IPS-NIHi7 (cell line): ENCODE measurements around the gene ARHGEF10L.
"Not testable (repeated sequence)": the region's sequence is repeated elsewhere in the genome, so short reads cannot be mapped to it uniquely, and the experiment has no call there.

ENCODE experiments used
- DNase-seq: peaks from one replicate; pipeline ENCODE4 v3.0.0; 2012; ENCODE audit warnings: mixed read lengths; ENCODE audit errors: extremely low spot score

ARHGEF10L gene

GRCh38 chr1:17612831-17613230 lies 73.3 kb downstream of the ARHGEF10L start:
- peak; percentile 39 for DNase-seq

- no peak for DNase-seq
Observed at GRCh38 chr1:17614586-17614985, 75.1 kb downstream of the ARHGEF10L start.

DNA sequence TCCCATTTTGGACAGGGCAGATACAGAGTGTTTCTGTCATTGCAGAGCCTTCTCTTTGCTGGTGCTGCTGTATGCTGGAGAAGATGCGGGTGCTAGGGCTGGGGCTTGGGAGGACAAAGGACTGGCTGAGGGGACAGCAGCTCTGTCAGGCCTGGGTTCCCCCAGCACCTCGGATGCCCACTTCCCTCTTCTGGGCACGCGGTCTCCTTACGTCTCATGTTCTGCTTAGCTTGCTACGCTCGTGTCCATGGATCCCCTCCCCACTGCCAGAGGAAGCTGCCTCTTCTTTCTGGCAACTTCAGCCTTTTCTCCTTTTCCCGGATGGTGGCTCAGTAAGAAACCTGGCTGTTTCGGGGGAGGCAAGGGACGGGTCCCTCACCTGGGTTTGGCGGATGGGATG lies 75.7 kb downstream of the ARHGEF10L start:
- DNase-seq: no peak

GRCh38 chr1:17615959-17616358 lies 76.5 kb downstream of the ARHGEF10L start:
- no peak for DNase-seq

GRCh38 chr1:17616731-17617279 lies 77.3 kb downstream of the ARHGEF10L start:
- DNase-seq: no peak

GRCh38 chr1:17617787-17618557 lies 78.5 kb downstream of the ARHGEF10L start:
- no peak for DNase-seq

DNA sequence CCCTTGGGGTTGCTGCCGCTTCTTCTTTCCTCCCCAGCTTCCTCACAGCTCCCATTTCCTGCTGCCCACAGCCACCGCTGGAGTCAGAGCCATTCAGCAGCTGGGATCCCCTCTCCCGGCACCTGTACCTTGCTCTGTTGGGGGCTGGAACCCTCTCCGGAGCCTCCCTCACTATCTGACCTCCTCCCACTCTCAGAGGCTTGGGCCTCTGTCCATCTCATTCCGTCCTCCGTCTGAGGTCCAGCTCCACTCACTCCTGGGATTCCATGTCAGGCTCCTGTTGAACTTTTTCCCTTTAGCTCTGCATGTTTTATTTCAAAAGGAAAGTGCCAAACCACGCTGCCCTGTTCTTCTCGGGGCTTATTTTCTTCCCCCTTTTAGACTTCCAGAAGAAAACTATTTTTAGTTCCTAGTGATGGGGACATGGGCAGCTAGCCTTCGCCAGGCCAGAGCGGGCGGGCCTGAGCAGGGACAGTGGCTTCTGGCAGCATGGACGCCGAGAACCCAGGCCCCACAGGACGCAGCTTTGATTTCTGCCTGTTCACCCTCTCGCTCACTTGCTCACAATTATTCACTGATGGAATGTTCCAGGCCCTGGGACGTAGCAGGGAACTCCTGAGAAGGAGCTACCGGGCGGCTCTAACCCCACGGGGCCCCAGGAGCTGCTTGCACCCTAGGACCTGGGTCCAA lies 79.2 kb downstream of the ARHGEF10L start:
- DNase-seq: no peak

- no peak for DNase-seq
Observed at GRCh38 chr1:17620448-17620847, 81.0 kb downstream of the ARHGEF10L start.

DNA sequence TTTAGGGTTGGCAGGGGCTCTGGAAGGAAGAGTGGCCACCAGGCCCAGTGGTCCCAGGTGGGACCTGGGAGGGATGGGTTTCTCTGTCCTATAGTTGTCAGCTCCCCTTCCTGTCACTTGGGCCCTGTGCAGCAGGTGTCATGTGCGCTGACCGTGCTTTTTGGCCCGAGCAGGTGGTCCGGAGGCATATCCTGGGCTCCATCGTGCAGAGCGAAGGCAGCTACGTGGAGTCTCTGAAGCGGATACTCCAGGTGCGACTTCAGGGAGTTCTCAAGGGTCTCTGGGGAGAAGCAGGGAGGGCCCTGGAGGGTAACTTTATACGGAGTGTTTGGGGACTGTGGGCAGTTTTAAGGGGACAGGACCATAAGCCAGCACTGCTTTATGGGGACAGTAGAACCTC lies 82.2 kb downstream of the ARHGEF10L start:
- no peak for DNase-seq

DNA sequence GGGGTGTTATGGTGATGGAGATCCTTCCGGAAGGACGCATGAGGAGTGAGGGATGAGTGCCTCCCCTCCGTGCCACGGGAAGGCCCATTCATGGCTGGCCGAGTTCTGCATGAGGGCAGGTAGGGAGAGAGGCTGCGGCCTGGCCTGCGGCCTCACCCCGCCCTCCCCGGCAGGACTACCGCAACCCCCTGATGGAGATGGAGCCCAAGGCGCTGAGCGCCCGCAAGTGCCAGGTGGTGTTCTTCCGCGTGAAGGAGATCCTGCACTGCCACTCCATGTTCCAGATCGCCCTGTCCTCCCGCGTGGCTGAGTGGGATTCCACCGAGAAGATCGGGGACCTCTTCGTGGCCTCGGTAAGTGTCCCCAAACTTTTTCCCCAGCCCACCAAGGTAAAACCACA lies 83.3 kb downstream of the ARHGEF10L start:
- DNase-seq: no peak

DNA sequence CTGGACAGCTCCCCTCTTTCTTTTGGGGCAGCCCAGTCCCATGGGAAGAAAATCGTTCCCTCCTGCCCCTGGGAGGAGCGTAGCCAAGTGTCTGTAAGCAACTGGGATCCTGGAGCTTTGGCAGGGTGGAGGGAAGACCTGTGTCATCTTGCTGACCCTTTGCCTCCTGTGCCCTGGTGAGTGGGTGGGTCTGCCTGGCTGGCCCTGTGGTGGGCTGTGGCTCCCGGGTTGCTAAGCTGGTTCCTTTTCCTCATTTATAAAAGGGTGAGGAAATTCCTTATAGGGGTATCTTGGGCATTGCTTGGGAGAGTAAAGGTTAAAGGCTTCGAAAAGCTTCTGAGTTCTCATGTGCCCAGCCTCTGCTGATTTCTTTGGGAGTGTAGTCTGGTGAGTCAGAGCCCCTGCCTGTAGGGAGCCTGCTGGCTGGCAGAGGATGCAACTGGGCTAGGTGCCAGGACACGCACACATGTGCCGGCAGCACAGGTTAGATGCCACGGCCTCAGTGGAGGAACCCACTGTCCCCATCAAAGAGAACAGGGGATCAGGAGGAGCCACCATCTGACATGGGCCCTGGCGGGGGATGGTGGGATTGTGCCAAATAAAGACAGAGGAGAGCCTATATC lies 85.2 kb downstream of the ARHGEF10L start:
- no peak for DNase-seq

GRCh38 chr1:17627239-17628052 lies 87.9 kb downstream of the ARHGEF10L start:
- no peak for DNase-seq

DNA sequence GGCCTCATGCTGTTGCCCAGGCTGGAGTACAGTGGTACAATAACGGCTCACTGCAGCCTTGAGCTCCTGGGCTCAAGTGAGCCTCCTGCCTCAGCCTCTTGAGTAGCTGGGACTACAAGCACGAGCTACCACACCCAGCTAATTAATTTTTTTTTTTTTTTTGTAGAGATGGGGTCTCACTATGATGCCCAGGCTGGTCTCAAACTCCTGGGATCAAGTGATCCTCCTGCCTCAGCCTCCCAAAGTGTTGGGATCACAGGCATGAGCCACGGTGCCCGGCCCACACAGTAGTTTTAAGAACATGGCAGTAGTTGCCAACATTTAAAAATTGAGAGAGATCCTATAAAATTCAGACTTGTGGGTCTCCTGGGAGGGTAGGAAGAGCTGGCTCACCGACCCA lies 89.5 kb downstream of the ARHGEF10L start:
- DNase-seq: not testable (repeated sequence)

DNA sequence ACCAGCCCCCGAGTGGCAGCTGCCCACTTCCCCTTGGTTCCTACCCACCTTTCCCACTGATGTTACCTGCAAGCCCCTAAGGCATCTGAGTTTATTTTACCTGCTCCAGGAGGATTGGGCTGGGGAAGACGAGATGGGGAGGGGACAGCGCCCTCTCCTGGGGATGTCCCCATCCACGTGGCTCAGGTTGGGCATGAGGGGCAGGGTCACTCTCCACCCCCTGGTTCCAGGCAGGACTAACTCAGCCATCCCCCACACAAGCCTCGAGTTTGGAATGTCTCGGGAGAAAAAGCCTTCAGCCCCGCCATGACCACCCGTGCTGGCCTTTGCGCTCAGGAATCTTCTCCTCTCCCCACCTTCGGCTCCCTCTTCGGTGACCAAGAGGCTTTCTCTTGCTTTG lies 90.0 kb downstream of the ARHGEF10L start:
- DNase-seq: peak; percentile 92

- no peak for DNase-seq
Observed at GRCh38 chr1:17630048-17630830, 90.7 kb downstream of the ARHGEF10L start.

DNA sequence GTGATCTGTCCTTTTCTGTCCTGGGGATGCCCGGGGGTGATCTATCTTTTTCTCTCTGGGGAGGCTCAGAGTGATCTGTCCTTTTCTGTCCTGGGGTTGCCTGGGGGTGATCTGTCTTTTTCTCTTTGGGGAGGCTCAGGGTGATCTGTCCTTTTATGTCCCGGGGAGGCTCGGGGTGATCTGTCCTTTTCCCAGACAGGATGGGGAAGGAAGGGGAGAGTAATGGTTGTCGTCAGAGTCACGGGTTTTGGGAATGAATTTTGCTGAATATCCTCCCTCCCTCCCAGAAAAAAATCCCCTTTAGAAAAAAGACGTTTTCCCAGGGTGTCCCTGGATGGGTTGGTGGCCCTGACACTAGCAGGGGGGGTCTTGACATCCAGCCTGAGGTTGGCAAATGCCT lies 91.5 kb downstream of the ARHGEF10L start:
- DNase-seq: no peak

DNA sequence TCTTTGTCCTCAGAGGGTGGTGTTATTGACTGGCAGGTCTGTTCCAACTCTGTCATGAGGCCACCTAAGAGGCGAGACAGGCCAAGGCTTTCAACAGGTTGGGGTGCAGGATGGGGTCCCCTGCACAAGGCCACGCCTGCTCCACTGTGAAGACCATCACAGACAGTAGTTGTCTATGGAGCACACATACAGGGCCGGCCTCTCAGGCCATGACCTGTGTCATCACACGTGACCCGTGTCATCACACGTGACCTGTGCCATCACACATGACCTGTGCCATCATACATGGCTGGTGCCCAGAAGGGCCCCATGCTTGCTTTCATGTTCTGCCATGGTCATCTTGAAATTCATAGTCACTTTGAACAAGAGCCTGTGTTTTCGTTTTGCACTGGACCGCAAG lies 91.9 kb downstream of the ARHGEF10L start:
- DNase-seq: no peak

- DNase-seq: no peak
Observed at GRCh38 chr1:17632106-17632505, 92.6 kb downstream of the ARHGEF10L start.

DNA sequence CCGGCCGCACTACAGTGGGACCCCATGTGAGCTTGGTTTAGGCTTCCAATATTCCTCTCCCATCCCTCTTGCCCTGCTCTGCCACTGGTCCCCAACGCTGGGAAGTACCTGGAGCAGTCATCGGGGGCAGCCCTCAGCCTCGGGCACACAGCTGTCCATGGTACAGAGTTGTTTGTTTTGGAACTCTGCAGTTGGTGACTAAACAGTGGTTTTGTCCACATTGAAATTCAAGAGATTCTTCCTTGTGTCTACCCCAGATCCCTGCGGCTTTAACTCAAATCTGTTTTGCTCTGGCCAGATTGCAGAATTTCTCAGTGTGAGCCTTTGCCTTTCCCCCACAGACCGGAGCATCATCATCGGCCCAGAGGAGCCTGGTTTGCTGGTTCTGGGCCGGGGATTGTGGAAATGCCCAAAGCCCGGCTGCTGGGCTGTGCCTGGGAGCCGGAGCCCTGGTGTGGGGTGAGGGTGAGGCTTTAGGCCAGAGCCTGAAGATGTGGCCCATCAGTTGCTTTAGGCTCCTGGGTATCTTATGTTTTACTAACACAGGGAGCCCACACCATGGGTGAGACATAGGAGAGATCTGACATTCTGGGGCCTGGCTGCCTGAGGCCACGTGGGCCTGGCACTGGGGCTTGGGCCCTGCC lies 93.2 kb downstream of the ARHGEF10L start:
- no peak for DNase-seq

DNA sequence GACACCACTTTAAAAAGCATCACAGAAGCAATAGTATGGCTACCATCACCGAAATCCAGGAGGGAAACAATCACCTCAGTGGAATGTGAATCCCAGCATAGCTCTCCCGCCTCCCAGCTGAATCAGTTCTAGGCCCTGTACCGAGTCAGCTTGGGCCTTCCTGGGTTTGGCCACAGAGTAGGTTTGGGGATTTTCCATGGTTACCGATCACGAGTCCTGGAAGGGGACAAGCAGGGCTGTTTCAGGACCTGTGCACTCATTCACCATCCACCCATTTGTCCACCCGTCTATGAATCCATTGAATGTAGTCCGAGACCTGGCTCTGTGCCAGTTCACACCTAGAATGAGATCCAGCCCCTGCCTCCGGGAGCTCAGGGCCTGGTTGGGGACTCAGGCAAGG lies 94.2 kb downstream of the ARHGEF10L start:
- DNase-seq: no peak
